DMS153 treated with DMSO at 0.1 percent for 48 hours (cell line): ENCODE measurements around the gene ARL15.

Experiments used
- DNase-seq: peaks from one replicate; lab custom pipeline; 2025; ENCODE audit not compliant: unreplicated experiment; lab: John Stamatoyannopoulos, UW

ARL15 gene

GRCh38 chr5:53917095-53917494 lies 393.3 kb downstream of the ARL15 start:
- no peak for DNase-seq

- no peak for DNase-seq
Observed at GRCh38 chr5:53915120-53915519, 395.3 kb downstream of the ARL15 start.

DNA sequence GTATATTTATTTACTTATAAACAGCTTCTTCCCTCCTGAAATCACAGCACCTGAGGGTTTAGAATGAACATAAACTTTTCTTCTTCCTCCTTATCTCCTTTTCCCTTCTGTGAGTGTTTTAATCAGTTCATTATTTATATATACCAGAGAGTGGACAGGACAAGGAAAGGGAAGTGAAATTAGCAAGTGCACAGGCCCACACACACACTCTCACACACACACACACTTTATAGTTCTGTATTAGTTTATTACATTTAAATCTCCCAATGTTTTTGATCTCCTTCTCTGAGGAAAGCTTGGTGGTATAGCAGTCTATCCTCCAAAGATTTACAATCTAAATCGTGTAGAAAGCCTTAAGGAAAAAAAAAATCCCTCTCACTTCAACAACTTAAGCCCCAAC lies 396.4 kb downstream of the ARL15 start:
- DNase-seq = no peak

- no peak for DNase-seq
Observed at GRCh38 chr5:53908757-53909156, 401.6 kb downstream of the ARL15 start.

GRCh38 chr5:53907827-53908226 lies 402.5 kb downstream of the ARL15 start:
- no peak for DNase-seq

- no peak for DNase-seq
Observed at GRCh38 chr5:53906736-53907135, 403.6 kb downstream of the ARL15 start.

DNA sequence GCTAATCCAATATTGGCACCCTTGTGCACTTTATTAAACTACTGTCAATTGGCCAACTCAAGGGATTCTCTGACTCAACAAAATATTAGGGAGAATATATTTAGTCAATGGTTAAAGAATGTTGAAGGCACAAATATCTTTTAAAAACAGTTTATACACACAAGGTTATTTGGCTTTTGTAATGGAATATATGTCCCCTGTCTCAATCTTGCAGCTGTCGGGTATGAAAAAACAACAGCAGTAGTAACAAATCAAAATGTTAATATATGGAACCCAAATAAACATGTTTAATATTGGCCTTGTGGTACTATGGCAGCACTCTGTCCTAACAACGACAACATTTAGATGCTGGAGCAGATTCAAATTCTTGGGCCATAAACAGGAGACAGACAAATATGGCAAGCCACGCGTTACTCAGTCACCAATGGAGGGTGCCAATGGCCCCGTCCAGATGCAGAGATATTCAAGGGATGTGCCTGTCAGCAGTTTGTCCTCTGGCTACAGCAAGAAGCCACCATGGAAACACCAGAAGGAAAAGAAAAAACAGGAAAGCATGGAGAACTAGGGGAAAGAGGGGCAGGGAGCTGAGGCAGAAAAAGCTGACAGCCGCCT lies 408.0 kb downstream of the ARL15 start:
- DNase-seq = no peak

GRCh38 chr5:53900677-53901076 lies 409.7 kb downstream of the ARL15 start:
- DNase-seq = no peak

DNA sequence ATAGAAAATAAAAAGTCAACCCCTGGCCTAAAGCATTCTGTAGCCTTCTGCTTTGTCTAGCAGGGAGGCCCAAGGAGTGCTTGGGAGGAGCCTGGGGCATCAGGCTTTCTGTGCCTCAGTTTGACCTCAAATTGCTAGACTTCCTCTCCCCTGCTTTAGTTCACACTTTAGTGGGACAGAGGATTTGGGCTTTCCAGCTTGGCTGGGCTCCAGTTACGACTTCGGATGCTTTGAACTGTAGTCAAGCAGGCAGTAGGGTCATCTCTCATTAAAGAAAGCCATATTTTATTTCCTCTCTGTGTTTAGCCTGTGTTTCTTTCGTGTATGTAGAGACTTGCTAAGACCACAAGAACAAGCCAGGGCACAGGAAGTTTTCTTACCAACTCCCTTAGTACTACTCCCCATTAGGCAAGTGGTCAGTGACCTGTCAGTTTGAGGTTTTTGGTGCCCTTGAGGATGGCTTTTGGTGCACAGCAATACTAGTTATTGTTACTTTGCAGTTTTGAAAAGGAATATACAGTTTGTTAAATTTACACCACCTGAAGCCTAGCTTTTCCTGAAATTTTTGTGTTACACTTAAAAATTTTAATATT lies 415.2 kb downstream of the ARL15 start:
- DNase-seq = no peak

DNA sequence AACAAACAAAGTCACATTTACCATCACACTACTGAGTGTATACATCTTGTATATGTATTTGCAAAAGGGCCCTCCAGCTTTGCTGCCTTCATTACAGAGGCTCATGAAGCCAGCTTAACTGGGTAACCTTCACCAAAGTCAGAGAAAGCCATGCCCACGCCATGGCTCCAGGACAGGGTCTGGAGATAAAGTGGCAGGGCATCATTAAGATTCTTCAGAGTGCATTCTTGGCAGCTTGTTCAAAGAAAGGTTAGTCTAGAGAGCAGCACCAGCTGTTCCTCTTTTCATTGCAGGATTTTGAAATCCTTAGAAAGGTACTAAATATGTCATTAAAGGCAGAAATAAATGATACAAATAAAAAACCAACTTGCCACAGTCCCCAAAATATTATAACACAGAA lies 416.7 kb downstream of the ARL15 start:
- no peak for DNase-seq

DNA sequence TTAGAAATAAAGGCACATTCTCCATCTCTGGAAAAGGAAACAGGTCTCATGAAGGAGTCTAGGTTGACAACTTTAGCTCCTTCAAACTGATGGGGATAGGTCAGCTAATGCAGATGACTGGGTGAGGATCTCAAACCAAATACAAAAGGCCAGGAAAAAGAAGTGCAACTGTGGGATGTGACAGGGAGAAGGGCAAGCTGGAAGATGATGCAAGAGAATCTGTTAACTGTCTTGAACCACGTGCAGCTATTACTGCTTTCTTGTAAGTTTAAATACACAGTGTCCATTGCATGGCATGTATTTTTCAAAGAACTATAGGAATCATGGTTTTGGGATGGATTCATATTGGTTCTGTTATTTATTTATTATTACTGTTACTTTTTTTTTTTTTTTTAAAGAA lies 418.1 kb downstream of the ARL15 start:
- no peak for DNase-seq

GRCh38 chr5:53891159-53891558 lies 419.2 kb downstream of the ARL15 start:
- no peak for DNase-seq

- no peak for DNase-seq
Observed at GRCh38 chr5:53890490-53890889, 419.9 kb downstream of the ARL15 start.

DNA sequence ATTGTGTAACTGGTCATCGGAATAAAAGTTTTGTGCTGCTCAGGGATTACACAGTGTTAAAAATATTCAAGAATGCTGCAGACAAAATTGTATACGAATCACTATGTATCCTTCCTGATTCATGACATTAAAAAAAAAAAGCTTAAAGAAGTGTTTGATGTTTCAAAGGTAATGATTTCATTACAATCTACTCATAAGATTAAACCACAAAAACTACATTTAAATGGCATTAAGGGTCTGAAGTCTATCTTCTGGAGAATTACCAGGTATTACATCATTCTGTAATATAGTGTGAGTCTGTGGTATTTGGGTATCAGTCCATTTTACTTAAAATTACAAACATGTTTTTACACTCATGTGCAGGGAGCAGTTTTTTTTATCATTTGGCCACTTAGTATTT lies 425.5 kb downstream of the ARL15 start:
- DNase-seq = no peak

GRCh38 chr5:53884417-53884816 lies 426.0 kb downstream of the ARL15 start:
- DNase-seq = no peak

DNA sequence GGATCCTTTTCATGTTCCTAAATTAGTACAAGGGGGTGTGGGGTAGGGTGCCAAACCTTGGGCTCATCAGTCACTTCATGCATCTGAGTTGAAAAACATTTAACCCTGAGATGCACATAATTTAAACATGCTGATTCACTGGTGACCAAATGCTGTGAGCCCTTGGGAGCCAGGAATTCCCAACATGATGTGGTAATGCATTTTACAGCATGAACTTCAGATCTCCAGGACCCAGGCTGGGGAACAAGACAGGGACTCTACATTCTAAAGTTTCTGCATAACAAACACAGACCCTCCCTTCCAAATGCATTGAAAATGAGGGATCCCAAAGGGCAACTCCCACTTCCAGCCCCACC lies 427.7 kb downstream of the ARL15 start:
- no peak for DNase-seq

GRCh38 chr5:53882006-53882675 lies 428.2 kb downstream of the ARL15 start:
- DNase-seq = no peak

GRCh38 chr5:53879708-53880323 lies 430.6 kb downstream of the ARL15 start:
- DNase-seq = no peak

DNA sequence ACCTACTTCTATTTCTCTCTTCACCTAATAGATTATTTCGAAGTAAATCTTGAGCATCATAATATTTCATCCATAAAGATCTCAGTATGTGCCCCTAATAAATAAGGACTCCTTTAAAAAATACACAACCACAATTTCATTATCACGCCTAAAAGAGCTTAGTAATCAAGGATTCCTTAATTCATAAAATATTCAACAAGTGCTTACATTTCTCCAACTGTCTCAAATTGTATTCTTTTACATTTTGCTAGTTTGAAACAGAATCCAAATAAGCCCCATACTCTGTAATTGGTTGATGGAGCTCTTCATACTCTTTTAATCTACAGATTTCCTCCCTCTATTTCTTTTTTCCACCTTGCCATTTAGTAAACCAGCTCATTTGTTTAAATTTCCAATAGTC lies 432.4 kb downstream of the ARL15 start:
- DNase-seq = no peak

DNA sequence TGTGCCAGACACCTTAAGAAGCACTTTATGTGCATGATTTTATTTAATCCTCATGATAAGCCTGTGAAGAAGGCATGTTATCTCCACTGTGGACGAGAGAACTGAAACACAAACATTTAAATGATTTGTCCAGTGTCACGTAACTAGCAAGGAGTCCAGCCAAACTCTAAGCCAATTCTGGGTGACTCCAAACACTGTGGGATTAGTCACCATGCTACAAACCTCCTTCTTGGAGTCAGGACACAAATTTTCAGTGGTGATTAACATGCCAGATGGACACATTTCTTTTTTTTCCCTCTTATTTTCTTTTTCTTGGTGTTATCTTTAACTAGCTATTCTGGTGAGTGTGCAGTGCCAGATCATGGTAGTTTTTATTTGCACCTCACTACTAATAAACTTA lies 433.1 kb downstream of the ARL15 start:
- DNase-seq = no peak

DNA sequence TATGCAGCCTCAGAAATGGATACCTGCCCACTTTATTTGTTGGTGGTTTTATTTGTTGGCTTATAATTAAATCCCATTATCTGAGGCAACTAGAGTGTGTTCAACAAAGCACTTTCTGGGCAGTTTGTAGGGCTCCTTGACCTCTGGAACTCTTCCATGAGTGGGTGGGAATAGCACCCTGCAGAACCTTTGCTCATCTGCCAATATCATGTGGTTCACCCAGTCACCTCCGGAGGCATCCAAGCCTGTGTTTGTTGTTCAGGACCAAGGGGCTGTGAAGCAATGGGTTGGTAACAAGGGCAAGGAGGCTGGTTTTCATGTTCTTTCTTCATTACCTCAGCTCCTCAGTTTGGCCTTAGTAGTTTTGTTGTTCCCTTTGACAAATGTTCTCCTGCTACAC lies 436.0 kb downstream of the ARL15 start:
- DNase-seq = no peak

- DNase-seq = no peak
Observed at GRCh38 chr5:53873235-53873634, 437.1 kb downstream of the ARL15 start.
